GM19328 (cell line): ENCODE results near the gene SULT4A1.
"Not testable (repeated sequence)": the region's sequence is repeated elsewhere in the genome, so short reads cannot be mapped to it uniquely, and the experiment has no call there.

Experiments used
- ATAC-seq: cut with Tn5 transposase; IDR thresholded peaks from one replicate; pipeline ENCODE4 v1.9.1; 2021; ENCODE audit warnings: mild to moderate bottlenecking, moderate library complexity; ENCODE audit not compliant: unreplicated experiment

SULT4A1 gene

GRCh38 chr22:43887391-43887790, 25.1 kb upstream of the SULT4A1 start:
- no peak for ATAC-seq

- ATAC-seq = no peak
Measured at GRCh38 chr22:43886231-43886630, 23.9 kb upstream of the SULT4A1 start.

DNA sequence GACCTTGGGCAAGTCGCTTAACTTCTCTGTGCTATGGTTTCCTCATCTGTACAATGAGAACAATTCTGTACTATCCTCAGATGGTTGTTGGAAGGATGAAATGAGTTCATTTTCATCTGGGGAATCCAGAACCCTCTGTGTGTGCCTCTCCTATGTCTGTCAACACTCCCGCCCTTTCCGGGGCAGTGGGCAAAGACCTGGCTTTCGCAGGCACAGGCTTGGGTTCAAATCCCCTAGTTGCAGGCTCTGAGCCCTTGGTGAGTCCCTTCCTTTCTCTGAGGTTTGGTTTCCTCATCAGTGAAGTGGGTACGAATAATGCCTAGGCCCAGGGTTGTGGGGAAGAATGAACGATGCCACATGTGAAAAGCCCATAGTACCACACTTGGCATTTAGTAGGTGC, 23.5 kb upstream of the SULT4A1 start:
- ATAC-seq = no peak

DNA sequence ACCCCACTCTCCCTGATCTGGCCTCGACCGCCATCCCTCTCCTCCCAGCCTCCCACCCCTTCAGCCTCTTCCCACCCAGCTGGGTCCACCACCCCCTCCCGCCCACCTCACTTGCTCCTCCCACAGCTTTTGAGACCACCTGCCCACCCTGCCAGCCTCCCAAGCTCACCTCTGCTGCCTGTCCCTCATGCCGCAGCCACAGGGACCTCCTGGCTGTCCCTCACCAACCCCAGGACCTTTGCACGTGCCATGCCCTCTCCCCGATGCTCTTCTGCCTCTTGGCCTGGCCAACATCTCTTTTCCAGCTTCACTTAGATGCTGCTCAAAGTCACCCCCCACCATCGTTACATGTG, 23.0 kb upstream of the SULT4A1 start:
- no peak for ATAC-seq

DNA sequence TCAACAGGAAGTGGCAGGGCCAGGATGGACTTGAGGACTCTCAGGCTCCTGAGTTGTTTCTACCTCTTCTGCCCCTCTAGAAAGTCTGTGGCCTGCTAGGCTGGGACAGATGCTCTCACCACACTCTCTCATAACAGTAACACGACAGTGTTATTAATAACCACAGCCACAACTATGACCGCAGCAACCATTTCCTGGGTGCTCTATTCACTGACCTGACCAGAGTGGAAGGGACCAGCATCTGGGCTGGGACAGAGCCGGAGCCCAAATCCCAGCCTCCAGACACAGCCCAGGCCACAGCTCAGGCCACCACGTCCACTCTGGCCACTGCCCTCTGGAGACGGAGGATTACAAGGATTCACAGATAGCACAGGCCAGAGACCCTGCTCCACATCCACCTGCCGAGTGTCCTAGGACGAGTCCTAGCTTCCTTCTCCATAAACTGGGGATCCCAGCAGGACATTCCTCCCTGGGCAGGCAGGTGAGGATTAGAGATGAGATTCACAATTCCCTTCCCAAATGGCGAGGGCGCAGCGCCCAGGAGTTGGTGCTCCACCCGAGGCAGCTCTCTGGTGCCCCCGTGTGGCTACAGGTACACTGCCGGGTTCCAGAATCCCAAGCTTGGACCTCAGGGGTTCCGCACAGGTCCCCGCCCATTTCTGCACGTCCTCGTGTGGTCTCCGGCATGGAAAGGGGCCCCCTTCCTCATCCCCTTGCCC, 22.4 kb upstream of the SULT4A1 start:
- no peak for ATAC-seq

- no peak for ATAC-seq
Measured at GRCh38 chr22:43883719-43884415, 21.6 kb upstream of the SULT4A1 start.

DNA sequence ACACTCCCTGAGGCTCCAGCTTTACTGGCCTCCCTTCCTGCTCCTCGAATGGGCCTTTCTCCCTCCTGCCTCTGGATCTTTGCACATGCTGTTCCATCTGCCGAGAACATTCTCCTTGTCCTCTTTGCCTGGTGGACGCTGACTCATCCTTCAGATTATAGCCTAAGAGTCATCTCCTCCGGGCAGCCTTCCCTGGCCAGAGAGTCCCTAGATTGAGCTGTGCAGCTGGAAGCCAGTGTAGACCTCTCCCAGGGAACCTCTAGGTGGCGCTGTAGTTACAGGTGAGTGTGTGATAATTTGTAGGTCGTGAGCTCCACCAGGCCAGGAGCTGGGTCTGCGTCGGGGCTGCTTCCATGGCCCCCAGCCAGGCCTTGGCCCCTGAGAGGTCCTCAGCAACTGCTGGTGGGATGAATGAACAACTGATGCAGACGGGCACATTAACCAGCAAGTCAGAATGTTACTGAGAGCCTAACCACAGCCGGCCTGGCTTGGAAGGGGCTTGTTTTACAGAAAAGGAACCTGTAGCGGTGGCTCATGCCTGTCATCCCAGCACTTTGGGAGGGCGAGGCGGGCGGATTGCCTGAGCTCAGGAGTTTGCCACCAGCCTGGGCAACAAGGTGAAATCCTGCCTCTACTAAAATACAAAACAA, 20.8 kb upstream of the SULT4A1 start:
- no peak for ATAC-seq

- ATAC-seq = no peak
Measured at GRCh38 chr22:43882122-43882767, 19.9 kb upstream of the SULT4A1 start.

GRCh38 chr22:43881091-43882061, 19.1 kb upstream of the SULT4A1 start:
- ATAC-seq = no peak

DNA sequence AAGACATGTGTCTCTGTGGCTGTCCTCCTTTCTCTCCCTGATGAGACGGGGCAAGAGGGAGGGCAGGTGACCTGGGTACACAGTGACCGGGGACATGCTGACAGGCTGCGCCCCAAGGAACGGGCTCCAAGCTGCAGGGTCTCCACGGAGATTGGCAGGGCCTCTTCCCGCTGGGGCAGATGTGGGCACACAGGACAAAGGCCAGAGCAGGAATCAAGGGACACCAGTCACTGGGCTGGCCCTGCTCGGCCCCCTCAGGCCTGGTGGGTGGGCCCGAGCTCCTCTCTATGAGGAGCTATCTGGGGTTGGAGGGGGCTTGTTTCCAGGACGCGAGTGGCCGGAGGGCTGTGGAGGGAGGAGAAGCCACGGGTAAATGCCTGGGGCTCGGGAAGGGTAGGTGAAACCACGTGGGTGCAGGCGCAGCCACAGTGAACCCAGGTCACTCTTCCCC, 18.3 kb upstream of the SULT4A1 start:
- ATAC-seq = no peak

DNA sequence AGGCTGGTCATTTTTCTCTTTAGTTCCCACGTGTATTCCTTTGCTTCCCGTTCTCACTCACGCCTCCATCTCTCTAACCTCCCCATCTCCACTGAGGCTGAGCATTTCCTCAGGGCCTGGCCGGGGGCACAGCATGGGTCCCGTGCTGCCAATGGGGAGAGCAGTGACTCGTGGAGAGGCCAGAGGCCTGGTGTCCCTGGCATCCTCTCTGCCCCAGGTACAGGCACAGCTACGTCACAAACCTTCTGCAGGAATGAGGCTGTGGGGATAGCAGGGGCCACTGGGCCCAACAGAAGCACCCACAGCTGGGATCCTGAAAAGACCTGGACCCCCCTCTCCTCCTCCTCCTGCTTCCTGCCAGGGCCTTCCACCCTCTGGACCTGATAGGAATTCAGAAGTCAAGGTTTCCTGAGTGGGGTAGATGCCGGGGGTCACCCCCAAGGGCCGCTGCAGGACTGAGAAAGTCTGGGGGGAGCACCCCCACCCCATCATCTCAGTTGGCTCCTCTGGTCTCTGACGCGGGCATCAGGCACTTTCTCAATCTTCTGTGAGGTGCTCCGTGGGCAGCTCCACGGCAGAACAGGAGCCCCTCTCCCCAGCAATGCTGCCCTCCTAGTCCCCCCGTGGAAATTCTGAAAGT, 17.7 kb upstream of the SULT4A1 start:
- ATAC-seq = no peak

- ATAC-seq = no peak
Measured at GRCh38 chr22:43878831-43879550, 16.7 kb upstream of the SULT4A1 start.

DNA sequence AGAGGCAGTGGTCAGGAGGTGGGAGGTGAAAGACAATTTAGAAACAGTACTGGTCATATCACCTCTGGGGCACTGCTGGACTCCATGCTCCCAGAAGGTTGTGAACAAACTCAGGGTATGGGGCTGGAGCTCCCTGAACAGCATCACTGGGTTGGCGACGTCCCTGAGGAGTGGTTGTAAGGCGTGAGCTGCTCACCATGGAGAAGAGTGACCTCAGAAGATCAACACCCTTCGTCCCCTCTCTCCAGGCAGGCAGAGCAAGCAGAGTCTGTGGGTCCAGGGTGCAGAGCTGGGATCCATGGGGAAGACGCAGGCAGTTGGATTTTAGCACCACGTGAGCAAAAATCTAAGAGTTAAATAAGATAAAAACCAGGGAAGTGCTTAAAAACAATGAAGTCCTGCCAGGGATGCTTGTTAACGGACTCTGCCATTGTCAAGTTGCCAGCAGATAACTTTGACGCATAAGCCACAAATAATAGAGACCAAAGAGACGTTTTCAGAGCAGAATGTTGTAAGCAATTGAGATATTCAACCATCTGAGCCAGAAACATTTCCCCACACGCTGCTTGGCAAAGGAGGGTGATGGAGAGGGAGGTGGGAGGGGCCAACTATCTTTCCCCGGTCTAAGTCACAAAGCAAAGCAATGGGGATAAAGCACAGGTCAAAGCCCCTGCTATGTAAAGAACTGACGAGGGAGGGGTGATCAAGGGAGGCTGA, 15.9 kb upstream of the SULT4A1 start:
- ATAC-seq = no peak

DNA sequence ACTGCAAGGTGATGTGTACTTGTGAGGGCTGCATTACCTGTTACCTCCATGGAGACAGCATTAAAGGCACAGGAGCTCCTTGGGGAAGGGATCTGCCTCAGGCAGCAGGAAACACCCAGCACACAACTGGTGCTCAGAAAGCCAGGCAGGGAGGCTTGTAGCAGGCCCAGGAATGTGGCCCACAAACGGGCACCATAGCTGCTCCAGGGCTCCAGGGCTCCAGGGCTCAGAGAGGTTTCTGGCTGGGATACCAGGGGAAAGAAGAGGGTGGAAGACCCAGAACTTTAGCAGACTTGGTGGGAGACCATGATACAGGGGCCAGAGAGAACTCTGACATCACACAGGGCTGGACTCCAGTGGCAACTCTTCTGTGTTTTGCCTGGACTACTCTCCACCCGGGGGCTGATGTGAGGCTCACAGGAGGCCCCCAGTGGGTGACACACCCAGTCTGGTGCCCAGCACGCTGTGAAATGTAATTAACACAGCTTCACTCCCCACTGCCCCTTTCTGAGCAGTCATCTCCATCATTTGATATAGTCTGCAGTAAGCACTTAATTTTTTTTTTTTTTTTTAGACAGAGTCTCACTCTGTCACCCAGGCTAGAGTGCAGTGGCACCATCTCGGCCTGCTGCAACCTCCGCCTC, 14.7 kb upstream of the SULT4A1 start:
- no peak for ATAC-seq

GRCh38 chr22:43869799-43870198, 7.5 kb upstream of the SULT4A1 start:
- no peak for ATAC-seq

DNA sequence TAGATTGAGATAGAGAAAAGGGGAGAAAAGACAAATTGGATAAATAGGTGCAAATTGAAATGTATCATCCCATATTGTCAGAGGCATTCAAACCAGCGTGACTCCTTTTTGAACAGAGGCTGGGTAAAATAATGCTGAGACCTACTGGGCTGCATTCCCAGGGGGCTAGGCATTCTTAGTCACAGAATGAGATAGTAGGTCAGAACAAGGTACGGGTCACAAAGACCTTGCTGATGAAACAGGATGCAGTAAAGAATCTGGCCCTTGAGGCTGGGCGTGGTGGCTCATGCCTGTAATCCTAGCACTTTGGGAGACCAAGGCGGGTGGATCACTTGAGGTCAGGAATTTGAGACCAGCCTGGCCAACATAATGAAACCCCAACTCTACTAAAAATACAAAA, 6.7 kb upstream of the SULT4A1 start:
- not testable (repeated sequence) for ATAC-seq

DNA sequence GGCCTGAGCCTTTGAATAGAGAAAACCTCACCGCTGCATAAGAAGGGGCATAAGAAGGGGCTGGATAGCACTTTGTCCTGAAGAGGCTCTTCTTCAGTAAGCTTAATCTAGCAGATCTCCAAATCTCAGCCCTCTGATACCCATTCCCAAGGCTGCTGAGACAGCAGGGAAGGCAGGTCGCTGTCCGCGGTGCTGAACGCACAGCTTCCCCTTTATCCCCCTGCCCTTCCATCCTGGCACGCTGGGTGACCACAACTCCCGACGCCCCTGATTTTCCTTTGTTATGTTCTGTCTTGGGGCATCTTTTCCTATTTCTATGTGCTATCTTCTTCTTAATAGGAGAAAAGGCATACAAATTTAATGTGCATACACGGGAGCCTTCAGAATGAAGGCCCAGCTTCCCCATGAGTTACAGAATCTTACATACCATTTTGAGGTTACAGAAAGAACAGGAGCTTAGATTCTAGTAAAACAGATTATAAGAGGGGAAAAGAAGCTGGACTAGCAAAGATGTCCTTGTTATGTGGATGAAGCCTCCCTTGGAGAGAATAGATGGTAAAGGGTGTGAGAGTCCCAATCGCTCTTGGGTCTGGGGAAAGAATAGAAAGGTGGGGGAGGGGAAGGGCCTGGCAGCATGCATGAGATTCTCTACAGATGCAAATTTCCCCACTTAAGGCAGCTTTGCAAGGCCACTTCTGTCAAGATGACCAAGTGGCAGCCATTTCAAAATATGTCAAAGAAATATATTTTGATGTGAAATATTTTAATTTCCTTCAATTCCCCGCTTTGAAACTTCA, 5.7 kb upstream of the SULT4A1 start:
- no peak for ATAC-seq

DNA sequence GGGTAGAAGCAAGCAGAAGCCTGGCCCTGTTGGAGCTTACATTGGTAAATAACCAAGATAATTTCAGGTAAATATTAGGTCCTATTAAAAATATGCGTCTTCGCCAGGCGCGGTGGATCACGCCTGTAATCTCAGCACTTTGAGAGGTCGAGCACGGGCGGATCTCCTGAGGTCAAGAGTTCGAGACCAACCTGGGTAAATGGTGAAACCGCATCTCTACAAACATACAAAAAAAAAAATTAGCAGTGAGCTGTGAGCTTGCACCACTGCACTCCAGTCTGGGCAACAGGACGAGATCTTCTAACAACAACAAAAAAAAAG, 529 bp upstream of the SULT4A1 start:
- ATAC-seq = no peak
